ENCODE data around the gene RGS3.

The RGS3 gene

DNA sequence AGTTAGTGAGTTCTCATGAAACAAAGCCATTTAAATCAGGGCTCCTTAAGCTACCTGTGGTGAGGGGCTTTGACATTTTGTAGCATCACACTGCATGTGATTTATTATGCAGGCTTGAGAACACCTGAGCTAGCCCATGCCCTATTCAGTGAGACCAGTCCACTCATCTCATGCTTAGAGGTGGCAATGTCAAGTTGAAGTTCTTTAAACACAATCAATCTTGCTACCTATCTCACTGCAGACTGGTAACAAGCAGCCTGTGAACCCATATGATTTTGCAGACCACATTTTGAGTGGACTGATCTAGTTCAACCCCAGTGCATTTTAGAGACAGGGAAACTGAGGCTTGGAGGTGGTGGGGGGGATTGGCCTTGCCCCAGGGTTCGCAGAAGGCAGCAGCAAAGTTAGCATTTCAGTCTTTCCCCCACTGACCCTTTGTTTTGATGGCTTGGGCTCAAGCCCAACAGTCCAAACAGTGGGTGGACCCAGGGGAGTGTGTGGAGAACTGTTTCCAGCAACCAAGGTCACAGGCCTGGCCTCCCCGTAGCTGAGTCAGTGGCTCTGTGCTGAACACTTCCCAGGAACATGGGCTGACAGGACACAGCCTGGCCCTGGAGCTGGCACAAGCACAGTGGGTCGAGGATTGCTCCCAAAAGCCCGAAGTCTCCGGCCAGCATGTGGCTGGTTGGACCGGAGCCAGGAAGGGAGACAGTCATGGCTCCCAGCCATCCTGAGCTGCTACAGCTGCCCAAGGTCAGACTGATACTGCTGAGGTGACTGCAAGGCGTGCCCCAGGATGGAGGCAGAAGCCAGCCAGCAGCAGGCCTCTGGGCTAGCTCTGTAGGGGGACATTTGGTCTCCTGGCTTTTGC is 95.3 kb downstream of the RGS3 start:
- no peak for DNase-seq

DNA sequence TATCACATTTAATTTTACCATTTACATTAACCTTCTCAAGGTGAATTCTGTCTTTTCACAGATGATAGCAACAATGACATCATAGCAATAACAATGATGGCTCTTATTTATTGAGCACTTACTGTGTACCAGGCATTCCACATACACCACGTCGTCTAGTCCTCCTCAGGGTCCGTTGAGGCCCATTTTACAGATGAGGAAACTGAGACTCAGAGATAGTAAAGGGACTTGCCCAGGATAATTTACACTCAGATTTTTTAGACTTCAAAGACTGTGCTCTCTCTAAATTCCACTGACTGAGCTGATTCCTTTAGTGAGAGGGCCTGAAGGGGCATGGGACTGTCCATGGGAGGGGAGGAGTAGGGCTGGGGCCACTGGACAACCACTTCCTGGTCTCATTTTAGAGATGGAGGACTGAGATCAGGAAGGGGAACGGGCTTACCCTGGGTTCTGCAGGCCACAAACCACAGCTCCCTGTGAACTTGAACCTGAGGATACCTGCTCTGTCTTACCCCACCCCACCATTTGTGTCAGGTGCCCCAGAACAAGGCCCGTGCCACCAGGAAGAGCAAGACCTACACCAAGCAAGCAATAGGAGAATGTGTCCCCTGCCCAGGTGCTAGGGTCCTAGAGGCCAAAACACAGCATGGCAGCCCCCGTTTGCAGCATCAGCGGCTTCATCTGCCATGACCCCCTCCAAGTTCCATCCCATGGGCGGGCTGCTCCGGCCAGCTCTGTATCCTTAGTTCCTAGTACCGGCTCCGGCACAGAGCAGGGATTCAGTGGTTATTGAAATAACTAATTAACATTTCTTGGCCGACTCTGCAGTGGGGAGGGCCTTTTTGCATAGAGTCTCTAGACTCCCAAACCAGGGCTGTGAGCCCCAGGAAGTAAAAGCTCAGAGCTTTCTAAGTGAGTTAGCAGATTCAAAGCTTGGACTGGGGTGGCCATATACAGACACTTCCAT is 96.6 kb downstream of the RGS3 start:
- DNase-seq, result no peak

DNA sequence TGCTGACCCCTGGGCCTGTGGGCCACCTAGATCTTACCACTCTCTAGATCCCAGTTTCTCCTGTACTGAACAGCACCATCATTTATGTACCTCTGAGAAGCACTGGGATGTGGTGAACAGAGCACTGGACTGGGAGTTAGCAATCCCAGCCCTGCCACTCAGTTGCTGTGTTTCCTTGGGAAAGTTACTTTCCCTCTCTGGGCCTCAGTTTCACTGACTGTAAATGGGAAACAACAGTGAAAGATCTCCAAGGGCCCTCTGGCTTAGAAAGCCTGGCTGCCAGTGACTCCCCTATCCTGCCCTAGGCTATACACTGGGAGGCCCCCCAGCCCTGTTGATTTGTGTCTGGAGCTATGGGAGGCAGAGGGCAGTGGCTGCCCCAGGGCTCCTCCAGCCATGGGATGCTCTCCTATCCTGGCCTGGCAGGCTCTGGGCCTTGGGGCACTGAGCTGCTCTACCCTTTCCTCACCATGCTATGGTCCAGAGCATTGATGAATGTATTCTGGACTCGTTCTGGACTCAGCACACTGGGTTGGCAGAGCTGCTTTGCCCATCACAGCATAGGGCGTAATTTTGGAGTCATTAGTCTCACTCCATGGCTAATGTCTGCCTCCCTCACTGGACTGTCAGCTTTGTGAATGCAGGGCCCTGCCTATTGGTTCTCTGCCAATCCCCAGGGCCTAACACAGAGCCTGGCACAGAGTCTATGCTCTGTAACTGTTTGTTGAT is 99.3 kb downstream of the RGS3 start:
- no peak for DNase-seq

DNA sequence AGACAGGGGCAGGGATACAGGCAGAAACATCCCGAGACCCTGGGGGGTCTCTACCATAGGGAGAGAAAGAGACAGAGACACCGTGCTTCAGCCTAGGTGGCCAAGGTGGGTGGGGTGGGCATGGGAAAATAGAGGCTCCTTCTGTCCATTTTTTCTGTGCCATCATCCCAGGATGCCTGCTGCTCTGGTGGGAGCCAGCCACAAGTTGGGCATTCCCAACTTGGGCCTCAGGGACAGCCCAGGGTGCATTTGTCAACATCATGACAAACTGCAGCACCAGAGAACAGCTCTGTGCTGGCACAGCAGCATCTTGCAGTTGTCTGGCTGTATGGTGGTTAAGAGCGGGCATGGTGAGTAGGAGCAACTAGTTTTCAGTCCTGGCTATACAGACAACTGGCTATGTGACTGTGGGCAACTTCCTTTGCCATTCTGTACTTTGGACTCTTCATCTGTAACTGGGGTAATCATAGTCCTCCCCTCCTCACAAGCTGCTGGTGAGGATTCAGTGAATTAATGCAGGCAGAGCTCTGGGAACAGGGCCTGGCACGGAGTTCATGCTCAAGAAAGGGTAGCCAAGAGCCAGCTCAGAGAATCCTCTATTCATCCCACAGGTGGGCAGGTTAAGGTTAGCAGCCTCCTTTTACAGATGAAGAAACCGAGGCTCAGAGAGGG is 100.4 kb downstream of the RGS3 start:
- DNase-seq, result no peak

DNA sequence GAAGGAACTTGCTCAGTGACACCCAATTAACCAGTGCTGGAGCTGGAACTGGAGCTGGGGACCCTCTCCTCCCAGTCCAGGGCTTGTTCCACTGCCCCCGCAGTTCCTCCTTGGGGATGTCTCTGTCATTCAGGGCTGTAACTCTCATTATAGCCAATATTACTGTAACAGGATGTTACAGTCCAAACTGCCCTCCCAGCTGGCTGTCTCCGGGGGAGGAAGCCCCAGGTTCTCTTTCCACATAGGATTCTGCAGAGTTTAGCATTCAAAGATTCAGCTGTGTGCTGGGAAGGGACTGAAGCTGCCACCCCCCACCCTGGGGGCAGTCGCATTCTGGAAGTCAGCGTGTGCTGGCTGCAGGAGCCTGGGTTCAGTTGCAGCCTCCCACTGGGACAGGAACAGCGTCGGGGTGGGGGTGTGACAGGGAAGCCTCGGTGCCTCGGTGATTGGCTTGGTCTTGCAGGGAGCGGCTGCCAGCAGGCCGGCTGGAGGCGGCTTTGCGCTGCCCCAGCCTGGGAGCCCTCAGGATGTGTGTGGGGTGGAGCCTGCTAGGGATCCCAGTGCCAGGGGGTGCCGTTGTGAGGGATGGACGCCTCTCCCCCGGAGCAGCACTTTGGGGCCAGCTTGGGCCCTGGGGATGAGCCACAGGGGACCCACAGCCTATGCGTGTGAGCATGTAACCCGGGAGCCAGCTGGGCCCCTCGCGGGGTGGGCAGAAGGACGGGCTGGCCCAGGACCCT is 101.1 kb downstream of the RGS3 start:
- peak; percentile 41 for DNase-seq

DNA sequence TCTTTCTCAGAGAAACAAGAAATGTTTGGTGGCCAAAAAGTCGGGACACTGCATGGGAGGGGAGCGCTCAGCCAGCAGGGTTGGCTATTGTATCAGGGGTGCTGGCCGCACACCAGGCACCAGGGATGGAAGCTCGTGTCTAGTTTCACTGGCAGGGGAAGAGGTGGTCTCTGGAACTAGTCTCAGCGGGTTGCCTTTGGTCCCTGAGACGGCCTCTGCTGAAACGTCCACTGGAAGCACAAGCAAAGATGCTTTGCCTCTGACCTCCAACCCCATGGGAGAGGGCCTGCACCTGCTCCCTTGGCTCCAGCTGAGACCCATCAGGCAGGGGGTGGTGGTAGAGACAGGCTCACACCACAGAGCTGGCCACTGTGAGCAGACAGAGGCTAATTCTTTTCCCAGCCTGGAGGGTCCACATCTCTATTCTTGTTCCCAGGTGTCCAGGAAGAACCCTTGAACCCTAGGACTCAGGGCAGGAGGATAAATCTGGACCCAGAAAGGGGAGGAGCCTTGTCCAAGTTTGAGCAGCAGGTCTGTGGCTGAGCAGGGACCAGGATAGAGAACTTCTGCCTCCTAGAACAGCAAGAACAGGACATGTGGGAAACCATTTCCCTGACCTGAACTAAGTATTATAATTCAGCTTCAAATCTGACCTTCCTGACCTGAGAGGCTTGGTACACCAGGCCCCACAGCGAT is 102.6 kb downstream of the RGS3 start:
- no peak for DNase-seq

DNA sequence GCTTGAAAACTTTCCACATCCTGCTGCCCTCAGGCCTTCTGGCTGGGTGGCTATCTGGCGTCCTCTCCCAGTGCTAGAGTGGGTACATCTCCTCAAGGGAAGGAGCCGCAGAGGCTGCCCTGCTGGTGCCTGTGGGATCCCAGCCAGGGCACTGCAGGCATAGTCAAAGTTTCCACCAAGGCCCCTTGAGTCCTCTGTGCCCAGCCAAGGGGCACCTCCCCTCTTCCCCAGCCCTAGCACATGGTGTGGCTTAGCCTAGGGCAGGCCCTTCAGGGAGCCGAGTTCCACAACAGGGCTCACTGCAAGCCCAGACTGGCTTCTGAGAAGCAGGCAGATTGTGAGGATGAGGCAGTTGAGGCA is 103.2 kb downstream of the RGS3 start:
- DNase-seq, result no peak

DNA sequence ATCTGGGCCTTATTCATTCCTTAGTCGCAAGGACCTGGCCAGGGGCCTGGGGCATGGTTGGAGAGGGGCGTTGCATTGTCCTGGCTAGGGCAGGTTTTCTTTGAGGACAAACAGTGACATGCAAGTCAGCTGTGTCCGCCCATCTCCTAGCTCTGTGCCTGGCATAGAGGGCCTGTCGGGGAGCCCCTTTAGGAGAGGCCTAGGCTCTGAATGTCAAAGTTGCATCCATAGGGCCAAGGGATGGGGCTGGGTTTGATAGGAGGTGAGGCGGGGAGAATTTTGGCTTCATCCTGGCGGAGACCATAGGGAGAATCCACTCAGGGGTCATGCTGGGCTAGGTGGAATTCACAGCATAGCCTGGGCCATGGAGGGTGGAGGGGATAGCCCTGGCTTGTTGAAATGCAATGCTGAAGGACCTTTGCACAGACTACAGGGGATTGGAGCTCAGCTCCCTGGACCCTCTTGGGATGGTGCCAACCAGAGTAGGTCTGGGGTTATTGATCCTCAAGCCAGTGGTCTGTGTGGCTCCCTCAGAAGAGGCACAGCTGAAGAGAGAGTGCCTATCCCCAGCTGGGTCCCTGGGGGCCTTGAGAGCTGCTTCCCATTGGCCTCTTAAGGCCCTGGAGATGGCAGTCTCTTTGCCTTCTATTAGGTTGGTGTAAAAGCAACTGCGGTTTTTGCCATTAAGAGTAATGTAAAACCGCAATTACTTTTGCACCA is 104.0 kb downstream of the RGS3 start:
- no peak for DNase-seq

DNA sequence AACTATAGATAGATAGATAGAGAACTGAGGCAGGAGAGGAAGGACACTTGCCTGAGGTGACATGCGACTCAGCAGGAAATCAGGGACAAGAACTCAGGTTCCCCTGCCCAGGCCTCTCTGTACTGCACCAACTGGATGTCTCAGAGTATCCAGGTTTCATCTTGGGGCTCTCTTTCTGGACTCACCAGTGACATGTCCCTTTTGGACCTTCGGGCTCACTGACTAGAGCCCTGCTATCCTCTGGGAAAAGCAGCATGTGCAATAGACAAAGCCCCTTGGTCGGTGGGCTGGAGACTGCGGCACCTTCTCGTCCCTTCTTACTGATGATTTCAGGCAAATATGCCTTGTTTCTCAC is 104.5 kb downstream of the RGS3 start:
- no peak for DNase-seq

DNA sequence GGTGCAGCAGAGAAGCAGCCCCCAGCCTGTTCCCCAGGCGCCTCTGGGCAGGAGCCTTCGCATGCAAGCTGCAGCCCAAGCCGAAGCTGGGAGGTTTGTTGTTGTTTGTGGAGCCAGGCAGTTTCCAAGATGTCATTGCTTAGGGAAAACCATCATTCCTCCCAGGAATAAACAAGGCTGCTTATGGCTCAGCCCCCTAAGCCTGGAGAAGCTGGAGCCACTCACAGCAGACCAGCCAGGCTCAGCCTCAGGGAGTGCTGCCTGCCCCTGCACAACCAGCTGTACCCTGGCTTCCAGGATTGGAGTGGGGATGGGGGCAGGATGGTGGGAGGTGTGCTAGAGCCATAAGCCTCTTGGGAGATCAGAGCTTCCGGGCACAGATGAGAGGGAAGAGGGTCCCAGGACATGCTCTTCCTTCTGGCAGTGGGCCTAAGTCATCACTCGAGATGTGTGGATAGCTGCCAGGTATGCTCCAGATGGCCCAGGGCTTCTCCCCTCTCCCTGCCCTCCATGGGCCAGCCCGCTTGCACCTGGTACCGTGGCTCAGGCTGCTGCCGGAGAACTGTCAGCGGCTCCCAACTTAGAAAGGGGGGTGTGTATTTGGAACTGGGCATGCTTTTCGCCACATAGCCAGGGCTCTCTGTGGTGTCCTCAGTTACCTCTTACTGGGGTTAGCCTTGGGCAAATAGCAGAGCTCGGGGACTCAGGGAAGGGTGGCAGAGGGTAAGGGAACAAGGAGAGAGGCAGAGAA is 105.2 kb downstream of the RGS3 start:
- DNase-seq, result peak; percentile 94

DNA sequence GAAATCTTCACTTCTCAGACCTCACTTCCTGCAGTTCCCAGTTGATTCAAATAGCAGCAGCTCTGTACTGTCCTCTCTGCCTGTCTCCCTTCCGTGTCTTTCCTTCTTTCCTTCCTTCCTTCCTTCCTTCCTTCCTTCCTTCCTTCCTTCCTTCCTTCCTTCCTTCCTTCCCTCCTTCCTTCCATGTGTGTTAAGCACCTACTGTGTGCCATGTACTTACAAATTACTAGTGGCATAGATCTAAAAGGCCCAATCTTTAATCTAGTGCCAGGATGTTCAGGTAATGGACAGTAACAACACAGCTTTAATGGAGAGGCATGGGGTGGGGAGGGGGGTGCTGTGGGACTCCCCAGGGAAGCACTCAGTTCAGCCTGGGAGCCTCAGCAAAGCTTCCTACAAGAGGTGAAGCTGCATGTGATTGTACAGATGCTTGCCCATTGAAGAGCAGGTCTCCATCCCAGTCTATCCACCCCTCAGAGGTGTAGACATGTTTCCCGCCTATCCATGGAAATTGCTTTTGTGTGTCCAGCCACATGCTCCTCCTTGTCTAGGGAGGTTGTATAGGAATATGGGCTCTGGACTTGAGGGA is 106.0 kb downstream of the RGS3 start:
- DNase-seq, result no peak

DNA sequence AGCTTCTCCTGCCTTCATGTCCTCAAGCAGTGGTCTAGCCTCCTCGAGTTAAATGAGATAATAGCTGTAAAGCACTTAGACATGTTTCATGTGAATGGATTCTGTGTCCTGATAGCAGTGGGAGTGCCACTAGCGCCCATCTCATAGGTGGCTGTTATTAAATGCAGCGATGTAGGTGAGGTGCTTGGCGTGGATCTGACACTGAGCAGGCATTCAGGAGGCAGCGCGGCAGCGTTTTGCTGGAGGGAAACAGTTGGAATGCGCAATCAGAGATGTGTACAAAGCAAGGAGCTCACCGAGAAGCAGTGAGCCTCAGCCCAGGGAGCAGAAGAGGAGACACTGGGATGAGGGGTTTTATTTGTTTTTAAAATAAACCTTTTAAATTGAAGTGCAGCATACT is 106.6 kb downstream of the RGS3 start:
- no peak for DNase-seq

DNA sequence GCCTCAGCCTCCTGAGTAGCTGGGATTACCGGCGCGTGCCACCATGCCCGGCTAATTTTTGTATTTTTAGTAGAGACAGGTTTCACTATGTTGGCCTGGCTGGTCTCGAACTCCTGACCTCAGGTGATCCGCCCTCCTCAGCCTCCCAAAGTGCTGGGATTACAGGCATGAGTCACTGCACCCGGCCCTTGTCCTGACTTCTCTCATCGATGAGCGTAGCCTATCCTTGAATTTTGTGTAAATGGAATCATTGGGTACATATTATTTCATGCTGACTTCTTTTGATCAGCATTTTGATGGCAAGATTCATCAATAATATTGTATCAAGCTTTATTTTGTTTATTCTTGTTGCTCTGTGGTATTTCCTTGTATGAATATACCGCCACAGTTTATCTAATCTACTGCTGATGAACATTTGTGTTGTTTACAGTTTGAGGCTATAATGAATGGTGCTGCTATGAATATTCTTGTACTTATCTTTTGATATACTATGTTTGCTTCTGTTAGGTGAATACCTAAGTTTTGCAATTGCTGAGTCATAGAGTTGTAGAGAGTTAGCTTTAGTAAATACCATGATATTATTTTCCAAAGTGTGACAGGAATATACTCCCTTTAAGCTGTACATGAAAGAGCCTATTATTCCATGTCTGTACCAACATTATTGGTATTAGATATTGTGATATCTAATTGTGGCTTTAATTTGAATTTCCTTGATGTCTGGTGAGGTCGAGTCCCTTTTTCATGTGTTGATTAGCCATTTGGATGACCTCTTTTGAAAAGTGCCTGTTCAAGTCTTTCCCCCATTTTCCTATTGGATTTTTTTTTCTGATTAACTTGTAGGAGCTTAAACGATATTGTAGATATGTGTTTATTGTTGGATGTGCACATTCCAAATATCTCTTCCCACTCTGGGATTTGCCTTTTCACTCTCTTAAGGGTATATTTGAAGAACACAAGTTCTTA is 107.5 kb downstream of the RGS3 start:
- DNase-seq, result no peak

DNA sequence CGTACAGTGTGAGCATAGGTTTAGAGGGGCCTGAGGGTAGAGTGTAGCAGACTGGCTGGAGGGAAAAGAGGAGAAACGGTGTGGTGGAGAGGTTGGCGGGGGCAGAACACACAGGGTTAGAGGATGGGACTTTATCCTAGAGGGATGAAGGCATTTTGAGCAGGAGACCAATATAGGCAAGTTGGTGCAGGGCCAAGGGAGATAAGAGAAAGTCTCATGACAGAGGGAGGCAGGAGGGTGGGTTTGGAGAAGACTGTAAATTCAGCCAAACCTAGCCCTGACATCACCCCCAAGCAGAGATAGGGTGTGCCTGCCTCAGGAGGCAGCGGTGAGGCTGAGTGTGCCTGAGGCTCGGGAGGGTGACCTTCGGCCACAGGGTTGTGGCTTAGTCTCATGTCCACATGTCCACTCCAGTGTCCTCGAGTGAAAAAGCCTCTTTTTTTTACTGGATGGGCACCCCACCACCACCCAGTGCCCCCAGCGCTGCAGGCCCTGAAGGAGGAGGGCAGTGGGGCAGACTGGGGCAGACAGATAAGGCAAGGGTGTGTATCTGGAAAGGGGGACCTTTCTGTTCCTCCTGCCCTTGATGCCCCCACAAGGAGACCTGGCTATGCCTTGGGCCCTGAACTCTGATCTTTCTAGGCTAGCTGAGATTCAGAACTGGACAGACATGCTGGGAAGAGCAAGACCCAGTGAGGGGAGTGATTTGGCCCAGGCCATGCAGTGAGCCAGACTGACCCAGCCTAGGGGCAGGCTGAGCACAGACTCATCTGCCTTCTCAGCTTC is 108.7 kb downstream of the RGS3 start:
- DNase-seq, result no peak

DNA sequence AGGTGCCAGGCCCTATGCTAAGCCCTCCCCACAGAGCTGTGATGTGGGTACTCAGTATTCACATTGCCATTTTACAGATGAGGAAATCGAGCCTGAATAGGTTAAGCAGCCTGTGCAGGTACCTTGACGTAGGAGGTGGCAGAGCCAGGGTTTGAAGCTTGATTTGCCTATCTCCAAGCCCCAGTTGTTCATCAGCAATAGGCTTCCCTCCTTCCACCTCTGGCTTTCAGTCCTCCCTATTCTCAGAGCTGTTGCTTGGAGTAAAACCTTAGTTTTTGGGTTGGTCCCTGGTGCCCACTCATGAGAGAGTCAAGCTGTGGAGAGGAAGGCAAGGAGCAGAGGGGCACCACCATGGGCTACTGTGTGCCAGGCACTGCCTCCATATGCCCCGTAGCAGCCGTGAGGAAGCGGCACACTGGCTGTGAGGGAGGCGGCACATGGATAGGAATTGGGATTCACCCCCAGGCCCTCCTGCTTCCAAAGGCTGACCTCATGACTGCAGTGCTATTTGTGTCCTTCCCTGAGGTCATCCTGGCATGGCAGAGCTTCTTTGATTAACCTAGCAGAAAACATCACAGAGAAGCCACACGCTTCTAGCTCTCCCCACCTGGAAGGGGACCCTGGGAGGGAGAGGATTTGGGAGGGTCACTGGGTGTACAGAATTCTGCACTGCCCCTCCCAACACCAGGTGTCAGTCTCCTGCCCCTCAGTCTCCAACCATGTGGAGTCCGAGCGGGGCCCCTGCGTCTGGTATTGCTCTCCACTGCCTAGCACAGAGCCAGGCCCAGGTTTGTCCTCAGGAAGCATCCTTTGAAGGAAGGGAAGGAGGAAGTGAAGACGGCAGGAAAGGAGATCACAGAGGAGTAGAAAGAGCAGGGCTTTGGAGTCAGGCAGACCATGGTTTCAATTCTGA is 109.8 kb downstream of the RGS3 start:
- no peak for DNase-seq

DNA sequence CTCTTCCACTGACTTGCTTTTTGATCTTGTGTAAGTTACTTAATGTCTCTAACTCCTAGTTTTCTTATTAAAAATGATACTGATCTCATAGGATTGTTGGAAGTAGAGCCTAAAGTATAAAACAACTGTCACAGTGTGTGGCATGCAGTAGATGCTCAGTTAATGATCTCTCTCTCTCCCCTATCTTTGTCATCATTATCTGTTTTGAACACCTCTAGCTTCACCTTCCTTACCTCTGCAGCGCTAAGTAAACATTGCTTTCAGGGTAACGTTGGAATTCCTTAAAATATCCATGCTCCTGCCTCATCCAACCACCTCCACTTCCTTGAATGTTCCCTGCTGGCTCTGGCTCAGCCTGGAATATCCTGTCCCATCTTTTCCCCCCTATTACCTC is 110.4 kb downstream of the RGS3 start:
- DNase-seq, result no peak

Measured in DMS79 treated with DMSO at 0.1 percent for 48 hours (cell line).